HG02571 (cell line): ENCODE results near the gene MATN1.

ENCODE experiments used
- ATAC-seq: cut with Tn5 transposase; IDR thresholded peaks from one replicate; pipeline ENCODE4 v1.9.1; 2021; ENCODE audit warnings: mild to moderate bottlenecking, moderate library complexity; ENCODE audit not compliant: unreplicated experiment

Gene MATN1

GRCh38 chr1:30665216-30666010, 58.0 kb downstream of the MATN1 start:
- ATAC-seq: no peak

DNA sequence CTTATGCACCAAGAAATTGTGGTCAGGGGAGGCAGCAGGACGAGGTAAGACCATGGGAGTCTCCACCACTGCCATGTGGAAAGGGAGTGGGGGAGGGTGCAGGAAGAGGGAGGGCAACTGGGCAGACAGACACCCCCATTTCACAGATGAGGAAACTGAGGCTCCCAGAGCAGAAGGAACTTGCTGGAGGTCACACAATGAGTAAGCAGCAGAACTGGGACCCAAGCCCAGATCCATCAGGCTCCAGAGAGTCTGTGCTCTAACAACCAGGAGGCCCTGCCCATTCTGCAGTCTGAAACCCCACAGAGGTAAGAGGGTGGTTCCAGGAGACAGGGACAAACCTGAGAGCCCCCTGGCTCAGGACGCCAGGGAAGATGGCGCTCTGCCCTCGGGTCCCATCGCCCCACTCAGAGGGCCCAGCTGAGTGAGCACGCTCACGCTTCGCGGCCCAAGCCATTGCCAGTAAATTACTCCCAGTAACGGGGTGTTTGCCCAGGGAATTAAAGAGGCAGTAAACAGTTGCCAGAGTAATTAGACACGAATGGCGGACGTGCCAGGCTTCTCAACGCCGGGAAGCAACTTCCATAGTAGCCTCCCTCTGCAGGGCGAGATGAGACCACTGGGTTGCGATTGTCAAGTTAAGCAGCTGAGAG, 59.2 kb downstream of the MATN1 start:
- ATAC-seq: no peak

DNA sequence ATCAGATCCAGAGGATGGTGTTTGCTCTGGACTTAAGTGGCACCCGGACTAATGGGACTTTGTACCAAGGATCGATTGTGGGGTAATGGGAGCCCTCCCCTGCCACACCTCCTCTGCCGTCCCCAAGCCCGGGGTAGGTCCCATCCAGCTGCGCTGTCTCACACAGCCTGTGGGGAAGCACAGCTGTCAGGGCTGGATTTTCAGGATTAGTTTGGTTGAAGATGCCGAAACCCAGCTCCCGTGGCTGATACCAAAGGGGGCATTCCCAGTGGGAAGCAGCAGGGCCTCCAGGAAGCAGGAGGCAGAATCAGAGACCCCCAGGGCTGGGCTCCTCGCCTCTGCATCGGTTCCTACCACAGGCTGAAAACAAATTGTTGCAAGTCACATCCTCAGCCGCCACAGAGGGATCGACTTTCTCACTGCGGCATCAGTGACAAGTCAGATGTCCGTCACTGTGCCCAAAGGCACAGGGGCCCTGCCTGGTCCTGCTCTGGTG, 59.7 kb downstream of the MATN1 start:
- ATAC-seq: no peak

DNA sequence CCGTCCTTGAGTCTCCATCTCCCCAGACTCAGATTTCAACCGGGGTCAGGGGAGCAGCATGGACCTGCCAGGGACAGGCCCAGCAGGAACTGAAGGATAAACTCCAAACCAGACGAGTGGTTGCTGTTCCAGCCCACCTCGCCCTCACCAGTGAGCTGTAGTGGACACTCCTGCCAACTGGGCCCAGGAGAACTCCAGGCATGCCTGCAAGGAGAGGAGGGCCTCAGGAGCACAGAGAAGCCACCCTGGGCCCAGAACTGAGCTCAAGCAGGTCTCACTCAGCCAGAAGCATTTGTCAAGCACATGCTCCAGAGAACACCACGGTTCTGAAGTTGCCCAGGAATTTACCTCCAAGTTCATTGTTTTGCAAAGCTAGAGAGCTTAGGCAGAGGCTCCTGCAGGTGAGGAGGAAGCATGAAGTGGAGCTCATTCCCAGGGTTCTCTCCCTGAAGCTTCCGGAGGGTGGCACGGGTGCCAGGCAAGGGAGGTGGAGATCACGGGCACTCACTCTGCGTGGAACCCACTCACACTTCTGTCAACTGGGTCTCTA, 61.0 kb downstream of the MATN1 start:
- no peak for ATAC-seq

GRCh38 chr1:30661311-30661710, 62.1 kb downstream of the MATN1 start:
- ATAC-seq: no peak
